Activated T-helper 2 cell treated with anti-CD3 and anti-CD28 coated beads, Interferon-gamma antibody, Interleukin-2, Interleukin-4, amounts not matched to agents 10 μg/mL and 5 μg/mL and 100 μg/mL, durations not matched to agents 14 hours and 24 hours and 36 hours (primary cell): ENCODE measurements around the gene CENPP. TPM values are rescaled to one million over a fixed set of nuclear protein-coding genes. Genes with fewer than 3 reads are reported as not detected.

Experiments
- DNase-seq: peaks from one replicate; pipeline ENCODE4 v3.0.0; 2021; ENCODE audit warnings: low spot score
- H3K27ac Mint-ChIP-seq: one replicate; pipeline ENCODE4 v1.8.0; 2021; ENCODE audit warnings: mixed read lengths
- H3K27me3 Mint-ChIP-seq: one replicate; pipeline ENCODE4 v1.8.0; 2021; ENCODE audit warnings: low read depth, mixed read lengths
- H3K36me3 Mint-ChIP-seq: one replicate; pipeline ENCODE4 v1.8.0; 2021; ENCODE audit warnings: low read depth, mixed read lengths
- H3K4me1 Mint-ChIP-seq: one replicate; pipeline ENCODE4 v1.8.0; 2021; ENCODE audit warnings: low read depth, mixed read lengths
- H3K4me3 Mint-ChIP-seq: one replicate; pipeline ENCODE4 v1.8.0; 2021; ENCODE audit warnings: low read depth, mild to moderate bottlenecking, moderate library complexity, mixed read lengths
- H3K9me3 Mint-ChIP-seq: one replicate; pipeline ENCODE4 v1.8.0; 2021; ENCODE audit warnings: mixed read lengths
- intact Hi-C: fragments of 100-400 bp; cut with micrococcal nuclease; formaldehyde crosslinking; loops from one replicate; pipeline ENCODE4 v1.15.1; 2023
- total RNA-seq: library from RNA; stranded (reverse); gene quantifications from 2 replicates; pipeline ENCODE4 v1.2.3, GENCODE V29; 2022

CENPP gene
- 19.2 and 21.0 TPM in 2 replicates for total RNA-seq

DNA sequence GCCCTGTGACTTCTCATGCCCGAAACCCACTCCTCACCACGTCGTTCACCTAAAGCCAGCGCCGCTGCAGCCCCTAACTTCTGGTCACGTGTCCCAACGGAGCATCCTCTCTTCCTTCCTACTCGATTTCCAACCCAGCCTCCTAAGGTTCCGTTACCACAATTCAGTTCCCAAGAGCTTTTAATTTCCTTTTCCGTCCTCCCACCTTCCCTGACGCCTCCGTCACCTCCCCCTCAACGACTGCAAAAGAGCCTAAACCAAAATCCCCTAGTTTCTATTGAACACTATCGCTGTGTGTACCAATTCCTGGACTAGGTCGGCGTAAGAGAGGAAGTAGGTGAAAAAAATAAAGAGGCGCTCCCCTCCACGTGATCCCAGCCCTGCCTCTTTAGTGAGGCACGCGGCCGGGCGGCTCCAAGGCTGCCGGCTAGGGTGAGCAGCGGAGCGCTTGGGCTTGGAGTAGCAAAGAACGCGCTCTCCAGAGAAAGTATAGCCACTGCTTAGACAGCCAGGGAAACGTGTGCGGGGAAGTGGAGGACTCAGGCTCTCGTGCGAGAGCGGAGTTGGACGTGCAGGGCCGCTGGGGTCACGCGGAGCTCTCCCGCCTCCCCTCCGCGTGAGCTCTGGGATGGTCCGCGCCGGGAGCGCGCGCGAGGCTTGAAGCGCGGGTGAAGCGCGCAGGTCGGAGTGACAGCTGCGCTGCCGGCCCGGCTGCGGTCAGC is at the start of gene CENPP, which contains the start of gene NOL8:
TSS of gene CENPP (plus strand) at position 685 of the 722 bp plus-strand sequence.
TSS of gene NOL8 (minus strand) at position 82 of the 722 bp plus-strand sequence. CDS start 1,189 bp downstream, outside the sequence.
- peak within 1 kb of the TSS; percentile 92 for H3K4me3 Mint-ChIP-seq
- peak; percentile 82 for DNase-seq
- peaks cover 31% of the 10 kb centered on the region for H3K4me1 Mint-ChIP-seq
- peaks cover 31% of the 10 kb centered on the region for H3K36me3 Mint-ChIP-seq
- intact Hi-C loops, result loop anchor here (1.0 to 5.0 kb wide), 3 partner anchors 32 to 345 kb away; partner anchors contain the start of genes IARS1 and IPPK
- peak within 1 kb of the TSS; percentile 95 for H3K27ac Mint-ChIP-seq
- no peaks in the 10 kb centered on the region for H3K9me3 Mint-ChIP-seq
- H3K27me3 Mint-ChIP-seq, result no peaks in the 10 kb centered on the region

- intact Hi-C loops, result no loop called here
- Mint-ChIP-seq H3K4me3 (peak overlapping the region; percentile 24), H3K27ac (peak overlapping the region; percentile 72), H3K27me3 (no peaks in the 10 kb centered on the region), H3K36me3 (peaks cover 85% of the 10 kb centered on the region), H3K4me1 (peaks cover 33% of the 10 kb centered on the region), H3K9me3 (no peaks in the 10 kb centered on the region)
- no peak for DNase-seq
Measured at GRCh38 chr9:92276331-92277032, 49.3 kb upstream of the CENPP start.

- H3K36me3 Mint-ChIP-seq, result peaks cover 85% of the 10 kb centered on the region
- H3K27me3 Mint-ChIP-seq, result no peaks in the 10 kb centered on the region
Measured at GRCh38 chr9:92278110-92278509, 47.6 kb upstream of the CENPP start.

GRCh38 chr9:92279302-92279701 is 46.5 kb upstream of the CENPP start:
- DNase-seq, result no peak
- intact Hi-C loops, result no loop called here

More at GRCh38 chr9:92278110-92278509, 47.6 kb upstream of the CENPP start:
- Mint-ChIP-seq H3K9me3 (no peaks in the 10 kb centered on the region), H3K27ac (no peak overlapping the region), H3K4me1 (peaks cover 34% of the 10 kb centered on the region), H3K4me3 (no peak overlapping the region)
- intact Hi-C loops, result no loop called here
- no peak for DNase-seq

GRCh38 chr9:92289708-92290390 is 35.9 kb upstream of the CENPP start:
- no peak for DNase-seq
- no peak overlapping the region for H3K27ac Mint-ChIP-seq
- H3K9me3 Mint-ChIP-seq, result no peaks in the 10 kb centered on the region
- no peak overlapping the region for H3K4me3 Mint-ChIP-seq
- H3K4me1 Mint-ChIP-seq, result peaks cover 48% of the 10 kb centered on the region
- no peaks in the 10 kb centered on the region for H3K27me3 Mint-ChIP-seq
- peaks cover 69% of the 10 kb centered on the region for H3K36me3 Mint-ChIP-seq
- intact Hi-C loops, result loop anchor here (10.0 kb wide), 1 partner anchor 45 kb away; no protein-coding TSS in a partner anchor

More at GRCh38 chr9:92279302-92279701, 46.5 kb upstream of the CENPP start:
- H3K36me3 Mint-ChIP-seq, result peaks cover 80% of the 10 kb centered on the region
- no peaks in the 10 kb centered on the region for H3K9me3 Mint-ChIP-seq
- no peak overlapping the region for H3K4me3 Mint-ChIP-seq
- no peak overlapping the region for H3K27ac Mint-ChIP-seq
- H3K4me1 Mint-ChIP-seq, result peaks cover 34% of the 10 kb centered on the region
- H3K27me3 Mint-ChIP-seq, result no peaks in the 10 kb centered on the region

DNA sequence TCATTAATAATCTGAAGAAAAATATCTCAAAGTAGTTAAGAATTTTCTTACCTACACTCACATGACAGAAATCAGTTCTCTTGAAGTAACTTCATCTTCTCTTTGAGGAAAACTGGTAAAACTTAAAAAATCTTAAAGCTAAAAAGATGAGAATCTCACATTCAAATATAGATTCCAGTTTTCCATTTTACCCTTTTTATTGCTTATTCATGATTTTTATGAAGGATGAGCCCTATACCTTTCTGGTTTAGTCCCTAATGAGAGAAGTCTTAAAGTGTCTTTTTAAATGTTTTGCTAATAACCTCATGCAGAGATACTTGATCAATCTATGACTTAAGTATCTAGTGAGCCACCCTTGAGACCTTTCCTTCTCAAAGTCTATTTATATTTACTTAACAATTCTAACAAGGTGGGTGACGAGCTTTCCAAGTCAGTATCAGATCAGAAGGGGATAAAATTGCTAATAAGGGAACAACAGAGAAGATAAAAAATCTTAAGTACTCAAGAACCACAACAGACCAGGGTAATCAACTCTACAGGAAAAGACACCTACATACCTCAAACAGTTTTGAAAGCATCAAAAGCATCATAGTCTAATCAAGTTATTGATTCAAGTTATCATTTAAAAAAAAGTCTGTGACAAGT is 34.8 kb upstream of the CENPP start:
- H3K4me1 Mint-ChIP-seq, result peaks cover 51% of the 10 kb centered on the region
- intact Hi-C loops, result loop anchor here (10.0 kb wide), 1 partner anchor 46 kb away; no protein-coding TSS in a partner anchor
- H3K27me3 Mint-ChIP-seq, result no peaks in the 10 kb centered on the region
- peaks cover 62% of the 10 kb centered on the region for H3K36me3 Mint-ChIP-seq
- H3K27ac Mint-ChIP-seq, result peak overlapping the region; percentile 43
- peak overlapping the region; percentile 55 for H3K4me3 Mint-ChIP-seq
- no peak for DNase-seq
- no peaks in the 10 kb centered on the region for H3K9me3 Mint-ChIP-seq

GRCh38 chr9:92291577-92291976 is 34.2 kb upstream of the CENPP start:
- peaks cover 53% of the 10 kb centered on the region for H3K4me1 Mint-ChIP-seq
- peaks cover 66% of the 10 kb centered on the region for H3K36me3 Mint-ChIP-seq
- intact Hi-C loops, result loop anchor here (10.0 kb wide), 1 partner anchor 47 kb away; no protein-coding TSS in a partner anchor
- H3K27me3 Mint-ChIP-seq, result no peaks in the 10 kb centered on the region
- no peaks in the 10 kb centered on the region for H3K9me3 Mint-ChIP-seq
- H3K27ac Mint-ChIP-seq, result no peak overlapping the region
- no peak for DNase-seq
- H3K4me3 Mint-ChIP-seq, result peak overlapping the region; percentile 97

DNA sequence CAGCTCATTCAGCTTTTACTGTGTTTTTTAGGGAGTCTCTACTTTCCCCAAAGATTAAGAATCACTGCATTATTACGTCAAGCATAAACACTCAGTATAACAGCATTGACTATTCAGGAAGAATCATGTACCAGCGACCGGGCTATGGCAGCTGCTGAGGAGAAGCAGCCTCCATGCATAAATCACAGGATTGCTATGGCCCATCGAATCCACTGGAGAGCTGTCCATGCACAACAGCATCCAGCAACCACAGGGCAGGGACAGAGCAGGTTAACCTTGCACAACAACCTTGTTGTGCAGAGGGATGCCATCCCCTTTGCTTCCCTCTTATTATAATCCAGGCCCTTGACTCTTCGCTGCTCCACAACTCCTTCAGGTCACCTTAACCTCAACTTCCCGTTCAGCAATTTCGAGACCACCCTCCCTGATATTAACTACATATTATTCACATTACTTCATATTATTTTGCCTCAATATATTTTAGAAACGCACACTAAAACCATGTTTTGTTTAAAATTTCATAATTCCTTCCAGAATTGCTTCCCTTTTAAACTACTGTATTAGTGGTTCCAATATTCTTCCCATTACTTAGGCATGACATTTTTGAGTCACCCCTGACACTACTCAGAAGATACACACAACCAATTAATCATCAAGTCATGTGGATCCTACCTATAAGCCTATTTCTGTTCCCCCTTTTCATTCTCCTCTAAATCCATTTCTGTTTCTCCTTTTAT is 33.2 kb upstream of the CENPP start:
- Mint-ChIP-seq H3K36me3 (peaks cover 67% of the 10 kb centered on the region), H3K4me1 (peaks cover 56% of the 10 kb centered on the region), H3K9me3 (no peaks in the 10 kb centered on the region), H3K27me3 (no peaks in the 10 kb centered on the region), H3K4me3 (peak overlapping the region; percentile 97), H3K27ac (peak overlapping the region; percentile 99)
- intact Hi-C loops, result loop anchor here (1.0 to 10.0 kb wide), 3 partner anchors 33 to 177 kb away; partner anchors contain the start of genes CENPP, NOL8 and SPTLC1
- no peak for DNase-seq

DNA sequence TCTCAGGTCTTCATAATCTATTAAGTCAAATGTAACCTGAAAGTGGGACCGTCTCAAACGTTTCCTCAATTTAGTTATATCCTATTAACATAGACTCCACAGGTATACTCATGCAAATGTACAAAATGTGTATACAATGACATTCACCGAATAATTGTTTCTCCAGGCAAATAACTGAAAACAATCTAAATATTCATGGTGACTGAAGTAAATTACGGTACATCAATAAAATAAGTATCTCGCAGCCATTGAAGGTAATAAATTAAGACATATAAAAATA is 32.7 kb upstream of the CENPP start:
- peak overlapping the region; percentile 97 for H3K4me3 Mint-ChIP-seq
- H3K27me3 Mint-ChIP-seq, result no peaks in the 10 kb centered on the region
- no peaks in the 10 kb centered on the region for H3K9me3 Mint-ChIP-seq
- peaks cover 58% of the 10 kb centered on the region for H3K4me1 Mint-ChIP-seq
- no peak for DNase-seq
- peak overlapping the region; percentile 99 for H3K27ac Mint-ChIP-seq
- peaks cover 67% of the 10 kb centered on the region for H3K36me3 Mint-ChIP-seq
- intact Hi-C loops, result loop anchor here (1.0 to 10.0 kb wide), 3 partner anchors 32 to 178 kb away; partner anchors contain the start of genes CENPP, NOL8 and SPTLC1

DNA sequence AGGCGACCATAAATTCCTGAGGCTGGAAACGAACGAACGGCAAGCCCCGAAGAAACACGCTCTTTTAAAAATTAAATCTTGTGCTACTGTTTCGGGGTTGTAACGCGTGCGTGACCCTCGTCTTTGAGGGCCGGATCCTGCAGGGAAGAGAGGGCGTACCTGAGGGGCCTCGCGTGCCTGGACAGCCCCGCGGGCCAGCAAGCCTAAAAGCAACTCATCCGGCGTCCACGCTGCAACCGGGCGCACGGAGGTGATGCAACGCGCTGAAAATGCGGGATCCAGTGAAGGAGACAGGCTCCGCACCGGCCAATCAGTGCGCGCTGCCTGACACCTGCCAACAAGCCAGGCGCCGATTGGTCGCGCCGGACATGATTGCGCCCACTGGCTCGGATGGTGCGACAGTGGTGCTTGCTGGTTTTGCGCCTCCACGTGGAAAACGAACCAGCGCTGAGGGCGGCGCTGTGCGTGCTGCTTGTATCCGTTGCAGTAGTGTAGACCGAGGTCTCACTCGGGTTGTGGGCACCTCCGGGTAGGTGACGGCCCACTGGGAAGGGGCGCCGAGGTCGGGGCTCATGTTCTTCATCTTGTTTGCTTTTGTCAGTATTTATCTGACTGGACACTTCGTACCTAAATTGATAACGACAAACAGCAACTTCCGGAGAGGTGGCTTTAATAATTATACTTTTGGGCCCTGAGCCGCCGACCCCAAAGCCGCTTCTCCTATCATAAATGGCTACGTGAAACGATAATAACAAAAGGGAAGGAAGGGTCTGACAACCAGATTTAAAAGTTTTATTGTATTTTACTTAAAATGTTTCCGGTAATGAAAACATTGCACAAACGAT is 32.1 kb upstream of the CENPP start, which contains the start of gene IARS1:
TSS of gene IARS1 (minus strand) at position 246 of the 845 bp plus-strand sequence. CDS start 4,278 bp downstream, outside the sequence.
- H3K36me3 Mint-ChIP-seq, result peaks cover 66% of the 10 kb centered on the region

DNA sequence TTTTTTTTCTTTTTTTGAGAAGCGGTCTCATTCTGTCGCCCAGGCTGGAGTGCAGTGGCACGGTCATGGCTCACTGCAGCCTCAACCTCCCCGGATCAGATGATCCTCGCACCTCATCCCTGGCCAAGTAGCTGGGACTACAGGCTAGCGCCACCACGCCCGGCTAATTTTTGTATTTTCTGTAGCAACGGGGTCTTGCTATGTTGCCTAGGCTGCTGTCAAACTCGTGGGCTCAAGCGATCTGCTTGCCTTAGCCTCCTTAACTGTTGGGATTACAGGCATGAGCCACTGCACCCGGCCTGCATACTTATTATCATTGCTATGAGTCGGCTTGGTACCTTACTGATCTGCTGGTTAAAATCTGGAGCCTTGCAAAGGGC is 31.5 kb upstream of the CENPP start:
- Mint-ChIP-seq H3K27me3 (no peaks in the 10 kb centered on the region), H3K4me1 (peaks cover 55% of the 10 kb centered on the region), H3K27ac (peak overlapping the region; percentile 99), H3K36me3 (peaks cover 69% of the 10 kb centered on the region), H3K4me3 (peak overlapping the region; percentile 97), H3K9me3 (no peaks in the 10 kb centered on the region)
- intact Hi-C loops, result loop anchor here (10.0 kb wide), 1 partner anchor 49 kb away; no protein-coding TSS in a partner anchor
- no peak for DNase-seq

More for the DNA sequence above, 32.1 kb upstream of the CENPP start, which contains the start of gene IARS1:
- H3K27ac Mint-ChIP-seq, result peak within 1 kb of the TSS; percentile 99
- H3K4me1 Mint-ChIP-seq, result peaks cover 55% of the 10 kb centered on the region
- DNase-seq, result peak; percentile 100
- intact Hi-C loops, result loop anchor here (1.0 to 10.0 kb wide), 3 partner anchors 32 to 178 kb away; partner anchors contain the start of genes CENPP, NOL8 and SPTLC1
- H3K27me3 Mint-ChIP-seq, result no peaks in the 10 kb centered on the region
- H3K9me3 Mint-ChIP-seq, result no peaks in the 10 kb centered on the region
- H3K4me3 Mint-ChIP-seq, result peak within 1 kb of the TSS; percentile 97
